MG63 (cell line): ENCODE data around the gene ABLIM1. TPM values are rescaled to one million over a fixed set of nuclear protein-coding genes. Genes with fewer than 3 reads are reported as not detected.

ENCODE experiments used
- DNase-seq: peaks from one replicate; pipeline ENCODE4 v3.0.0-alpha.2; 2020
- H3K27me3 ChIP-seq: fragments of 250-450 bp; sonication (Bioruptor Pico); 2 replicates; pipeline ENCODE4 v1.5.1; 2020; ENCODE audit warnings: mild to moderate bottlenecking, moderate library complexity
- H3K36me3 ChIP-seq: fragments of 250-450 bp; sonication (Bioruptor Pico); 2 replicates; pipeline ENCODE4 v1.5.1; 2020; ENCODE audit warnings: mild to moderate bottlenecking, moderate library complexity
- H3K4me3 ChIP-seq: fragments of 250-450 bp; sonication (Bioruptor Pico); 2 replicates; pipeline ENCODE4 v1.5.1; 2020; ENCODE audit warnings: mild to moderate bottlenecking, moderate library complexity
- H3K9me3 ChIP-seq: fragments of 250-450 bp; sonication (Bioruptor Pico); 2 replicates; pipeline ENCODE4 v1.5.1; 2020; ENCODE audit warnings: mild to moderate bottlenecking, moderate library complexity
- total RNA-seq: library from RNA; depleted of rRNA; stranded (reverse); fragments of >200 nt; shearing (Covaris generic); gene quantifications from 2 replicates; pipeline ENCODE4 v1.2.3, GENCODE V29; 2014; ENCODE audit warnings: low replicate concordance

Gene ABLIM1
- total RNA-seq, 1 experiment from 2014 or later = 19.4 TPM

GRCh38 chr10:114402871-114403540 lies 255.1 kb downstream of the ABLIM1 start:
- H3K27me3 ChIP-seq = no peaks in the 10 kb centered on the region; the same call in 1 of the 2 replicates
- no peak overlapping the region; the same call in 1 of the 2 replicates for H3K4me3 ChIP-seq
- no peak for DNase-seq
- no peaks in the 10 kb centered on the region for H3K36me3 ChIP-seq
- no peaks in the 10 kb centered on the region for H3K9me3 ChIP-seq

- no peak overlapping the region for H3K4me3 ChIP-seq
- H3K9me3 ChIP-seq = no peaks in the 10 kb centered on the region
- no peak for DNase-seq
Measured at GRCh38 chr10:114402233-114402632, 255.8 kb downstream of the ABLIM1 start.

GRCh38 chr10:114401195-114401791 lies 256.8 kb downstream of the ABLIM1 start:
- Histone ChIP-seq H3K27me3 (no peaks in the 10 kb centered on the region; the same call in 1 of the 2 replicates), H3K9me3 (no peaks in the 10 kb centered on the region), H3K36me3 (no peaks in the 10 kb centered on the region), H3K4me3 (no peak overlapping the region)
- DNase-seq = peak; percentile 95

More at GRCh38 chr10:114402233-114402632, 255.8 kb downstream of the ABLIM1 start:
- Histone ChIP-seq H3K27me3 (no peaks in the 10 kb centered on the region; the same call in 1 of the 2 replicates), H3K36me3 (no peaks in the 10 kb centered on the region)

- no peaks in the 10 kb centered on the region for H3K9me3 ChIP-seq
- H3K4me3 ChIP-seq = no peak overlapping the region
- H3K36me3 ChIP-seq = no peaks in the 10 kb centered on the region
- DNase-seq = no peak
- no peaks in the 10 kb centered on the region; the same call in 1 of the 2 replicates for H3K27me3 ChIP-seq
Measured at GRCh38 chr10:114400091-114400490, 258.0 kb downstream of the ABLIM1 start.

- H3K36me3 ChIP-seq = no peaks in the 10 kb centered on the region
- no peak for DNase-seq
- H3K27me3 ChIP-seq = no peaks in the 10 kb centered on the region; the same call in 1 of the 2 replicates
- H3K4me3 ChIP-seq = no peak overlapping the region
- H3K9me3 ChIP-seq = no peaks in the 10 kb centered on the region
Measured at GRCh38 chr10:114399576-114399975, 258.5 kb downstream of the ABLIM1 start.

- no peak for DNase-seq
- Histone ChIP-seq H3K4me3 (no peak overlapping the region), H3K27me3 (no peaks in the 10 kb centered on the region; the same call in 1 of the 2 replicates), H3K9me3 (no peaks in the 10 kb centered on the region), H3K36me3 (no peaks in the 10 kb centered on the region)
Measured at GRCh38 chr10:114398587-114399331, 259.3 kb downstream of the ABLIM1 start.

GRCh38 chr10:114397651-114398145 lies 260.4 kb downstream of the ABLIM1 start:
- Histone ChIP-seq H3K36me3 (no peaks in the 10 kb centered on the region), H3K27me3 (no peaks in the 10 kb centered on the region), H3K9me3 (no peaks in the 10 kb centered on the region), H3K4me3 (no peak overlapping the region)
- DNase-seq = peak; percentile 33

- no peak overlapping the region for H3K4me3 ChIP-seq
- no peaks in the 10 kb centered on the region for H3K36me3 ChIP-seq
- H3K27me3 ChIP-seq = no peaks in the 10 kb centered on the region
- H3K9me3 ChIP-seq = no peaks in the 10 kb centered on the region
- no peak for DNase-seq
Measured at GRCh38 chr10:114396464-114396863, 261.6 kb downstream of the ABLIM1 start.

- Histone ChIP-seq H3K27me3 (no peaks in the 10 kb centered on the region), H3K9me3 (no peaks in the 10 kb centered on the region), H3K4me3 (no peak overlapping the region), H3K36me3 (no peaks in the 10 kb centered on the region)
- DNase-seq = no peak
Measured at GRCh38 chr10:114395366-114396022, 262.6 kb downstream of the ABLIM1 start.

GRCh38 chr10:114394531-114394930 lies 263.5 kb downstream of the ABLIM1 start:
- Histone ChIP-seq H3K36me3 (no peaks in the 10 kb centered on the region), H3K4me3 (no peak overlapping the region), H3K9me3 (no peaks in the 10 kb centered on the region), H3K27me3 (no peaks in the 10 kb centered on the region)
- DNase-seq = no peak

GRCh38 chr10:114393886-114394285 lies 264.2 kb downstream of the ABLIM1 start:
- Histone ChIP-seq H3K9me3 (no peaks in the 10 kb centered on the region), H3K27me3 (no peaks in the 10 kb centered on the region), H3K36me3 (no peaks in the 10 kb centered on the region), H3K4me3 (no peak overlapping the region)
- DNase-seq = no peak

GRCh38 chr10:114393482-114393881 lies 264.6 kb downstream of the ABLIM1 start:
- H3K27me3 ChIP-seq = no peaks in the 10 kb centered on the region
- no peak overlapping the region for H3K4me3 ChIP-seq
- no peak for DNase-seq
- H3K9me3 ChIP-seq = no peaks in the 10 kb centered on the region
- no peaks in the 10 kb centered on the region for H3K36me3 ChIP-seq

GRCh38 chr10:114392112-114392835 lies 265.8 kb downstream of the ABLIM1 start:
- Histone ChIP-seq H3K36me3 (no peaks in the 10 kb centered on the region), H3K27me3 (no peaks in the 10 kb centered on the region), H3K4me3 (no peak overlapping the region), H3K9me3 (no peaks in the 10 kb centered on the region)
- DNase-seq = no peak

GRCh38 chr10:114391599-114391998 lies 266.5 kb downstream of the ABLIM1 start:
- no peaks in the 10 kb centered on the region for H3K9me3 ChIP-seq
- no peak overlapping the region for H3K4me3 ChIP-seq
- H3K36me3 ChIP-seq = no peaks in the 10 kb centered on the region
- no peaks in the 10 kb centered on the region for H3K27me3 ChIP-seq
- no peak for DNase-seq

- H3K9me3 ChIP-seq = no peaks in the 10 kb centered on the region
- no peaks in the 10 kb centered on the region for H3K36me3 ChIP-seq
- H3K27me3 ChIP-seq = no peaks in the 10 kb centered on the region
- peak; percentile 69 for DNase-seq
- no peak overlapping the region for H3K4me3 ChIP-seq
Measured at GRCh38 chr10:114389426-114389825, 268.6 kb downstream of the ABLIM1 start.

GRCh38 chr10:114388275-114388674 lies 269.8 kb downstream of the ABLIM1 start:
- Histone ChIP-seq H3K4me3 (no peak overlapping the region), H3K36me3 (no peaks in the 10 kb centered on the region), H3K27me3 (no peaks in the 10 kb centered on the region), H3K9me3 (no peaks in the 10 kb centered on the region)
- no peak for DNase-seq
